ENCODE data around the gene TMA7. TPM values are rescaled to one million over a fixed set of nuclear protein-coding genes. Genes with fewer than 3 reads are reported as not detected.

Gene TMA7
- total RNA-seq, 2 donors from 2014 or later, result 190 to 238 TPM

DNA sequence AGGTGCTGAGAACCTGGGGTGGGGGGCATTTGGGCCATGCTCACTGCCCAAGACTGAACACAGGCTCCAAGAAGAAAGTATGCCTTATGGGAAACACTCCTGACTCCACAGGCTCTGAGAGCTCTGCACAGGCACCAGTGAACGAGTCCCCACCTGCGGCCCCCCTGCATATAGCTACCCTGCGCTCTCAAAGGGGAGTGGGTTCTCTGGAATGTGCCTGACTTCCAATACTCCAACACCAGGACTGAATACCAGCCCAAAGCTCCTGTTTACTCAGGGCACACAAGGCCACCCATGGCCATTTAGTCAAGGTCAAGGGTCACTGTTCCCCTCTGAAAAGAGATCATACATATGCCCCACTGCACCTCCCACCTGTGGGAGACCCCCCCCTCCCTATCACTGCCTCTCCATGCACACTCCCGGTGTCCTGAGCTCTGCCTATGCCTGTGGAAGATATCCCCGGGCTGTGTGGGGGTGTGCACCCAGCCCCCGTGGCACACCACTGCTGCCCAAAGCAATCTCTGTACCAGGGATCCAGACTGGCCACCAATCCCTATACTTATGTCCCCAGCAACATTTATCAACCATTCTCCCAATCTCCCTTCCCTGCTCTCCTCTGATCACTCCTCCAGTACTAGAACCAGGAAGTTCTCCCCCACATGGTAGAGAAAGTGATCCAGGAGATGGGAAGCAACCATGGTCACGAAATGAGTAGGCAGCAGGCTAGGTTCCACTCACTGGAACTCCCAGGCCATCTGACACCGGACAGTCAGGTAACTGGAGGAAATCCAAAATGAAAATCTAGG is 8.6 kb upstream of the TMA7 start:
- no peak for DNase-seq
- intact Hi-C loops (cut with DNase I), result no loop called here
- no peak for ATAC-seq

DNA sequence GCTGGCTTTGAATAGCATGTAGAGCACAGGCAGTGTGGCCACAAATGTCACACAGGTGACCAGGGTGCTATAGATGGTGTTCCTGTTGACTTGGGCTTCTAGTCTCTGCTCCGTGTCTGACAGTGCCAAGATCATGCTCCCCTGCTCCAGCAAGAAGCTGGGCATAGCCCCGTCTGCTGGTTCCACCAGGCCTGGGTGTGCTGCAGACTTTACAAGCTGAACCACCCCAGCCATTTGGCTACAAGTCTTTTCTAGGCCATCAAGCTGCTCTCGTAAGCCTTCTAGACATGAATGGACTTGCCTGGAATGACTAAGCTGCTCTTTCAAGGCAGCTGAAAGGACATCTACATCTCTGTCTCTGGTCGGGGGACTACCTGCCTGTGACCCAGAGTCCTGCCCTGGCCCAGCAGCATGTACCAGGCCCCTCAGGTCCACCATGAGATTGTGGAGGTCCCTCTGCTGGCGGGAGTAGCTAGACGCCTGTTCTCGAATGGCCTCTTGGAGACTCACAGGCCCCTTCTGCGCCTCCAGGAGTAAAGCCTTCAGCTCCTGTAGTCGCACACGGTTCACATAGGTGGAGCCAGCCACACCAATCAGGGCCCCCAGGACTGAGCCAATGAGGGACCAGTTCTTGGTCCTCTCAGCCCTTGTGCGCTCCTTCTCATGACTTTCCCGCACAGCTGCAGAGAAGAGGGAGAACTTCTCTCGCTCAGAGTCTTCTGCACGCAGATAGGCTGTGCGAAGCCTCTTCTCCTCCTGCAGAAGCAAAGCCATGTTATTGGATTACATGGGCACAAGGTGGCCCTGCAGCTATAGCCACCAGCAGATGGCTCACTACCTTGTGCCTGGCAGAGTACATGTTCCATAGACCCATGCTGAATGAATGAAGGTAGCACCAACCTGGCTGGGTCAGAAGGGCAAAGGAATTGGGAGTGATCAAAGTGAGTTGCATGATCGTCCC is 7.4 kb upstream of the TMA7 start:
- ATAC-seq (no peak), DNase-seq (no peak)
- intact Hi-C loops (cut with DNase I), result no loop called here

DNA sequence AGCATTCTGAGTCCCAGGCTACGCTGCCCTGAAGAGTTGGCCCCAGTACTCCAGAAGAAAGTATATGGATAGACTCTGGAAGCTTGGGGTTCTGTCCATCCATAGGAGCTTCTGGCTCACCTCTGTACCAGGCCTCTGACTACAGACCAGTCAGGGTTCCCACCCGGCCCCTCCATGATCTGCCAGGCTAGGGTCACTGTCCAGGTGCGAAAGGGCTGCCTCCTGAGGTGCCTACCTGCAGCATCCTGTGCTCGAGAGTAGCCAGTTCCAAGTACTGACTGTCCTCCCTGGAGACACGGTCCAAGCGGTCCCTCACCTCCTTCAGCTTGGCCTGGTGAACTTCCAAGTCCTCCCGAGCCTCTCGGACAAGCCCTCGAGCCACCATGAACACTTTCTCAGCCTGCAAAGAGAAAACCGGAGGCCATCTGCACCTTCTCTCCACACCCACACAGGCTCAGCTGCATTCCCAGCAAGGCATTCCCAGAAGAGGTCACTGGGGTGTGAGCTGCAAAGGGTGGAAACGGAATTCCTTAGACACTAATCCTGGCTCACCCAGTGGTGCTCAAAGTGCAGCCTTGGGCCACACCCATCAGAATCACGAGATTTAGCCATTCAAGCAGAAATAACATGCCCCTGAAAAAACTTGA is 6.5 kb upstream of the TMA7 start:
- intact Hi-C loops (cut with DNase I), result no loop called here
- ATAC-seq, result peak in 1 of 2 donors; percentile 35
- DNase-seq, result peak; percentile 51

DNA sequence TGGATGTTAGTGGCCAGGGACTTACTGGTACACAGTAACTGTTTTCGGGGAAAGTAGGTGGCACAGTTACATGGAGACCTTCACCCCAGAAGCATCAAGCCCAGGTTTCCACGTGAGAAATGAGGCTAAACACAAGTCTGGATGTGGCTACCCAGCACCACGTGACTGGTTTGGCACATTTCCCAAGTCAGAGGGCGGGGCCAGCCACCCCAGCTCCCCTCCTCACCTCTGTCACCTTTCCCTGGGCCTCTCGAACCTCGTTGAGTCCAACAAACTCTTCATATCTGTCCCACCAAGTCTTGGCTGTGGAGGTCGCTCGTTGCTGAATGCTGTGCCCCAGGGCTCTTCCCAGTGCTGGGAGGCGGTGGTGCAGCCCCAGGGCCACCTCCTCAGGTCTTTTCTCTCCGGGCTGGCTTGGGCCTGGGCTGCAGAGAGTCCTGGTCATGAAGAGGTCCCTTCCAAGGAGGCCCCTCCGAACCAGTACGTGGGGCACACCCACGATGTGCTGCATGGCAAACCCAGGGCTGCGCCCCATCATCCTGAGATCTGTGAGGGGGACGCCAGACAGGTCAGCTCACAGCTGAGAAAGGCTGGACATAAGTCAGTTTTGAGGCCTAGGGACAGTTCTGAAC is 5.3 kb upstream of the TMA7 start:
- ATAC-seq (no peak), DNase-seq (no peak)
- intact Hi-C loops (cut with DNase I), result loop anchor here (1.0 to 5.0 kb wide), 2 partner anchors 33 to 162 kb away; no protein-coding TSS in a partner anchor

DNA sequence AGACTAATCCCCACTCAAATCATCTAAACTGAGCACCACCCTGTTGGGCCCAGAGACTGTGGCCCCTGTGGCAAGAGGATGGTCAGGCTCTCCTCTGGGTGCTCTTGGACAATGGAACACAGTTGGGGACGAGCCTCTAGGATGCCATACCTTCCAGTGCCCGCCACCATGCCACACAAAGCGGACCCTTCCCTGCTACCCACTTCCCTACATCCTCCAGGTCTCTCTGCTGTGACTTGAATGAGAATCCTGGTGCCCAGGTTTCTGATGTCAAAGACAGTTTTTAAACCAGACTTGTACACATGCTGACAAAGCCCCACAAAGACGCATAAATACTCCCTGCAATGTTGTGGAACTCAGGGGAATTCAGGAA is 4.8 kb upstream of the TMA7 start:
- ATAC-seq (no peak), DNase-seq (no peak)
- intact Hi-C loops (cut with DNase I), result loop anchor here (1.0 to 5.0 kb wide), 2 partner anchors 34 to 163 kb away; no protein-coding TSS in a partner anchor

DNA sequence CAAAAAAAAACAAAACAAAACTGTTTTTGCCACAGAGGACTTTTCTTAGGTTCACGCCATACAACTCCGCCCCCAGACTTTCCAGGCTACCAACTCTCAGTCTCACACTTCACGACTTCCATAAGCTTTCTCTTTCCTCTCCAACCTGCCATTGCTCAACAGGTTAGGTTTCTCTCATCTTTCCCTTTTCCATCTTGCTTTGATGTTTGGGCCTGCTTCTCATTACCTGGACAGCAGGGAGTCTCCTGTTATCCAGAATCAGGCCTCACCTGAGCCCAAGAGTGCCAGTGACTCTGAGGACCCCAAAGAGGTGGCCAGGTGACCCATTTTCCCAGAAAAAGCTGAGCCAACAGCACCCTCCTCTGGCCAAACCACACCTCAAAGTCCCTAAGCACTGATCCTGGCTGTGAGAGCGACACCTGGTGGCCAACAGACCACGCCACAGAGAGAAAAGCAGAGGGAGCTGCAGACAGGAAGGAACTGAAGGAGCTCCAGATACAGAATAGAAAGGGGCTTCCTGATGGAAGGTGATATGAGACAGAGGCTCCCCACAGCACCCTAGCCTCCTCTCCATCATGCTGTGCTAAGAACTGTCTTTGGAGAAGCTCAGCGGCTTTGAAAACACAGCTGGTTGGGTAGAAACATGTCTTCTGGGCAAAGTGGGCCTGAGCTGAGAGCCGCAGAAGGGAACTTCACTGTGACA is 4.1 kb upstream of the TMA7 start:
- ATAC-seq (peak; percentile 31 to 40), DNase-seq (peak; percentile 88)
- intact Hi-C loops (cut with DNase I), result loop anchor here (1.0 to 5.0 kb wide), 4 partner anchors 35 to 164 kb away; no protein-coding TSS in a partner anchor

DNA sequence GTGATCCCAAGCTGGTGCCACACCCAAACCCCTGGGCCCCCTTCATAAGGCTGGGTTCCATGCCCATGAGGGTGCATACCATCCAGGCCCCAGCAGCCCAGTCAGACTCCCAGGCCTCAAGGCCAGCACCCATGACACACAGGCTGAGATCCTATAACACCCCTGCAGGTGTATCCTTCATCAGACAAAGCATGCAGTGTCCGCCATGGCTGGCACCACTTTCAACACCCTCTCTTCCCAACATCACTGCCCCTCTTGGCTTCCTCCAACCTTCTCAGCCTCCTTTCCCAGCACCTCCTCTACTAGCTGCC is 3.6 kb upstream of the TMA7 start:
- ATAC-seq (no peak), DNase-seq (no peak)
- intact Hi-C loops (cut with DNase I), result loop anchor here (1.0 to 5.0 kb wide), 3 partner anchors 36 to 164 kb away; no protein-coding TSS in a partner anchor

DNA sequence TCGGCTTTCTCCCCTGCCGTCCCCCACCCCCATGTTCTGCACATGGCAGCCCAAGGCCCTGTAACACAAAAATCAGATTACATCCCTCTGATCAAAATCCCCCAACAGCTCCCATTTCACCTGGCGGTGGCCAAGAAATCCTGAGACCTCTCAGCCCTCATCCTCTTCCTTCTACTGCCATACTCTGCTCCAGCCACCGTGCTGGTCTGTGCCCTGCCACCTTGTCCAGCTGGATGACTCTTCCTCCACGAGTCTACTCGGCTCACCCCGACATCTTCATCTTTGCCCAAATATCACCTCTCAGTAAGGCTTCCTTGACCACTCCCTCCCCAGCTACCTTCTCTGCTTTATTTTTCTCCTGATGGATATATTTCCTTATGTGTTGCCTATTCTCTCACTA is 3.2 kb upstream of the TMA7 start:
- intact Hi-C loops (cut with DNase I), result loop anchor here (1.0 to 5.0 kb wide), 3 partner anchors 37 to 165 kb away; no protein-coding TSS in a partner anchor
- ATAC-seq, result no peak
- DNase-seq, result no peak

DNA sequence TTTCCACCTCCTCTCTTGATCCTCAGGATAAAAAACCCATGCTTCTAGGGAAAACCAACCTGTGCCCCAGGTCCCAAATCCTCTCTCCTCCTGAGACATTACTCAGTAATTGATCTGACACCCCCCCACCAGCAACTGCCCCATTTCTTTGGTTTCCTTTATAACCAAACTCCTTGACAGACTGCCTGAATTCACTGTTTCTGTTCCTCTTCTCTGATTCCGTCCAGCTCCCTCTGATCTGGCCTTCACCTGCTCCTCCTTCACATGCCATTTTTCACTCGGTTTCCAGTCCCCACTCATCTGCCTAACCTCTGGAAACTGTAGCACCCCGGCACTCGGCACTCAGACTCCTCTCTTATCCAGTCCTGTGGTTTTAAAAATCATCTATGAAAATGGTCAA is 2.2 kb upstream of the TMA7 start:
- intact Hi-C loops (cut with DNase I), result loop anchor here in 1 of 2 donors (5.0 kb wide), 1 partner anchor 166 kb away; no protein-coding TSS in a partner anchor
- no peak for ATAC-seq
- DNase-seq, result no peak

DNA sequence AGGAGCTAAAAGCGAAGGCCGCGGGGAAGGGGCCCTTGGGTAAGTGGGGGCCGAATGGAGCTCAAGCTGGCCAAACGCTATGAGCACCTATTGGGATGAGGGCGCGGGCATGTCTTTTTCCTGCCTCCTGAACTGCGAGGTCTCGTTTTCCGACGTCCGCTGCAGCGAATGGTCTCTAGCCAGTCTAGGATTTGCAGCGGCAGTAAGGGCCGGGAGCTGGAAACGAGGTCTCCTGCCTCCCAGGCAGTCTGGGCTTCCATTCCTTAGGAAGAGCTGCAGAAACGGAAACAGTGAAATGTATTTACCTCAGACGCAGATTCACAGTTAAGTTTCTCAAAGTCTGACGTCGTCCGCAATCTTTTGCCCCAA is 517 bp downstream of the TMA7 start:
- no peak for DNase-seq
- peak; percentile 4 to 10 for ATAC-seq
- intact Hi-C loops (cut with DNase I), result no loop called here

DNA sequence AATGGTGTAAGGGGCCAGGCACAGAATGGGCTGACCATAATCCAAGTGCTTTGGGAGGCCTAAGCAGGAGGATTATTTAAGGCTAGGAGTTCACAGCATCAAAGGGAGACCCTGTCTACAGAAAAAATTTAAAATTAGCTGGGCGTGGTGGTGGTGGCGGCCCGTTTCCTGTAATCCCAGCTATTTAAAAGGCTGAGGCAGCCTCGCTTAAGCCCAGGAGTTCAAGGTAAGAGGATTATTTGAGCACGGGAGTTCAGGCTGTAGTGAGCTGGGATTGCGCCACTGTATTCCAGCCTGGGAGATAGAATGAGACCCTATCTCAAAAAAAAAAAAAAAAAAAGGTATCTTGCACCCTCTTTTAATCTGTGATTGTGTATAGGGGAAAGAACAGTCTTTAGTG is 1.9 kb downstream of the TMA7 start:
- ATAC-seq, result no peak
- DNase-seq, result no peak
- intact Hi-C loops (cut with DNase I), result no loop called here

DNA sequence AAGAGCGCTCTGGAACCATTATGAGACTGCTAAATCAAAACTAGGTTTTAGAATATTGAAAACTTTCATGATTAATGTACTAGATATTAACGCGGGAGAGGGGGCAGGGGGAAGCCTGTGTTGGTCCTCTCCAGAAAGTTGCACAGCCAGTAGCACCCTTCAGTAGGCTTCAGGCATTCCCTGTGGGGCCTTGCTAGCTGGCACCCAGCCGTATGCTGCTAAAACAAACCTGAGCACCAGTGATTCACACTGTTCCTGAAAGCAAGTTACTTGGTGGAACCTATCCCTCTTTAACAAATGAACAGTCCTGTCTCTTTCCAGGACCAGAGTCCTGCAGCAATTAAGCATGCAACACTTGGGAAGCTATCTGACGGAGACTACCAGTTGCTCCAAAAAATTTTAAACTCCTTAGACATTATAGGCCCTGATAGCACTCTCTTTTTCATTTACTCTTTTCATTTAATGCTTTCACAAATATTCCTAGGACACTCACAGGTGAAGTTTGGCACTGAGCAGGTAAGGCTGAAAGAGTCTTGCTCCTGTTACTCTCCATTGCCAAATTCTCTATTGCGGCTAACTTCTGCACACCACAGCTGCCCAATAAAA is 5.3 kb downstream of the TMA7 start:
- no peak for DNase-seq
- intact Hi-C loops (cut with DNase I), result no loop called here
- ATAC-seq, result no peak

DNA sequence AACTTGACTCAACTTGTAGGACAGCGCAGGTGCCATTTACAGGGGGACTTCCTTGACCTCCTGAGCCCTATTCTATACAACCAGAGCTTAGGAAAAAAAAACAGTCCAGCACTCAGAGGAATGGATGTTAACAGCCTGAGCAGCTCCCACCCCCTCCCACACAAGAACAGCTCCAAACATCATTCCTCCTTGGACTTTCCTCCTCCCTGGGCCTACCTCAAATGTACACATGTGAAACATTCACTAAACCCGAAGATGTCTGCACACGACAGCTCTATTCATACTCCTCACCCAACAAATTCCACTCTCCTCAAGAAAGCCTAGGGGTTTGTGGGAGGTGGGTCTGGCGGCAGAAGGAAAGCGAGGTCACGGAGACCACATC is 6.0 kb downstream of the TMA7 start:
- no peak for DNase-seq
- intact Hi-C loops (cut with DNase I), result no loop called here
- no peak for ATAC-seq

DNA sequence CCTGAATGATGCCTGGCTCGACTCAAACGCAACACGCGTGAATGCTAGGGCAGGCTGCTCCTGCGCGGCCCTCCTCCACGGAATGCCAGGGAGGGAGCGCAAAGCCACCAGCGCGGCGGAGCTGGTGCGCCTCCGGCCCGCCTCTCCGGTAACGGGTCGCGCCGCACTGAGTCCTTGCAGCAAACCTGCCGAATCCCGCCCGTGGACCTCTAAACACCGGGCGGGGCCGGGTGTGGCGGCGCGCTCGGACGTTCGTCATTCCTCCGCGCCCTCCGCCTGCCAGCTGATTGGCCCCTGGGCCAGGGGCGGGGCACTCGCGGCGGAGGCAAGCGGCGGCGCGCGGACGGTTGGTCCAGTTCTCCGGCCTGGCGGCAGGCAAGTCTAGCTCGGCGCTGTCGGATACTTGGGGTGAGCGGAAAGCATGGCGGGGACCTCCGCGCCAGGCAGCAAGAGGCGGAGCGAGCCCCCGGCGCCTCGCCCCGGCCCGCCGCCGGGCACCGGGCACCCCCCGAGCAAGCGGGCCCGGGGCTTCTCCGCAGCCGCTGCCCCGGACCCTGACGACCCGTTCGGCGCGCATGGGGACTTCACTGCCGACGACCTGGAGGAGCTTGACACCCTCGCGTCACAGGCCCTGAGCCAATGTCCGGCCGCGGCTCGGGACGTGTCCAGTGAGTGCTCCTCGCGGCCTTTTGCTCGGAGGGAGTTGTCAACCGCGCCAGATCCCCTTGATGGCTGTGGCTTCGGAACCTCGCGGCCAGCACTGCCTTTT is 6.6 kb downstream of the TMA7 start, which contains the start of gene ATRIP:
ATRIP (plus strand) TSS at position 313 of the 769 bp plus-strand sequence; CDS start at position 422, 109 bp downstream.
- DNase-seq, result peak; percentile 94
- ATAC-seq, result peak; percentile 98 to 99
- intact Hi-C loops (cut with DNase I), result no loop called here

DNA sequence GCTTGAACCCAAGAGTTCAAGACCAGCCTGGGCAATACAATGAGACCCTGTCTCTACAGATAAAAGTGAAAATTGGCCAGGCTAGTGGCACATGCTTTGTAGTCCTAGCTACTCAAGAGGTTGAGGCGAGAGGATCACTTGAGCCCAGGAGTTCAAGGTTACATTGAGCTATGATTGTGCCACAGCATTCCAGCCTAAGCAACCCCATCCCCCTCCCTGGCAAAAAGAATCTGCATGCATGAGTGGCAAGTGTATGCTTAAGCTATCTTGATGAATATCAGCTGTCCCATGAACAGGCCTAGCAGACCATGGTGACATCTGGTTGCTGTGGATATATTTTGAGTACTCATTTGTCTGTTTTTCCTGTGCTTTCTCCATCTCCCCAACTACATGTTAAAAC is 11.2 kb downstream of the TMA7 start:
- intact Hi-C loops (cut with DNase I), result no loop called here
- DNase-seq, result no peak
- ATAC-seq, result no peak

DNA sequence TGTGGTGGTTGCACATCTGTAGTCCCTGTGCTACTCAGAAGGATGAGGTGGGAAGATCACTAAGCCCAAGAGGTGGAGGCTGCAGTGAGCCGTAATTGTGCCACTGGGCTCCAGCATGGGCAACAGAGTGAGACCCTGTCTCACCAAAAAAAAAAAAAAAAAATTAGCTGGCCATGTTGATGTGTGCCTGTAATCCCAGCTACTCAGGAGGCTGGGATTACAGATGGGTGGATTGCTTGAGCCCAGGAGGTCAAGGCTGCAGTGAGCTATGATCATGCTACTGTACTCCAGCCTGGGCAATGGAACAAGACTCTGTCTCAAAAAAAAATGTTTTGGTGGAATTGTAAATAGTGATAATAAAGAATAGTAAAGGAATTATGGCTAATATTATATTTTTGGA is 16.4 kb downstream of the TMA7 start:
- intact Hi-C loops (cut with DNase I), result no loop called here
- DNase-seq, result no peak

DNA sequence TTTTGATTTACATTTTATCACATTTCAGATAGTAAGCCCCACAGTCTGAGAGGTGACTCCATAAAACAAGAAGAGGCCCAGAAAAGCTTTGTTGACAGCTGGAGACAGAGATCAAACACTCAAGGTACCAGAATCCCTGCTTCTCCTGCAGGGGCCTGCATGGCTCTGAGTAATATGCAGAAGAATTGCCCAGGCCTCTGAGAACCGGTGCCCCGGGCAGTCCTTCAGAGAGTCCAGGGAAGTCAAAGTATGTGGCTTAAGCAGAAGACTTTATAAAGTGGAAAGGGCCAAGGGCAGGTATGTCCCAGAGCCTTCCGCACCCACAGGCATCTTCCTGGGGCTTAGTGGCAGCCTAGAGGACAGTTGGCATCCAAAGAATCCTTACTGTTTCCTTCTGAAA is 19.3 kb downstream of the TMA7 start:
- no peak for DNase-seq
- intact Hi-C loops (cut with DNase I), result no loop called here
- no peak for ATAC-seq

More for the DNA sequence above, 16.4 kb downstream of the TMA7 start:
- no peak for ATAC-seq

Data from left cardiac atrium (tissue), 4 donors.